GM19328 (cell line): ENCODE measurements around the gene RGMA.

ENCODE experiments used
- ATAC-seq: cut with Tn5 transposase; IDR thresholded peaks from one replicate; pipeline ENCODE4 v1.9.1; 2021; ENCODE audit warnings: mild to moderate bottlenecking, moderate library complexity; ENCODE audit not compliant: unreplicated experiment

RGMA gene, protein sequence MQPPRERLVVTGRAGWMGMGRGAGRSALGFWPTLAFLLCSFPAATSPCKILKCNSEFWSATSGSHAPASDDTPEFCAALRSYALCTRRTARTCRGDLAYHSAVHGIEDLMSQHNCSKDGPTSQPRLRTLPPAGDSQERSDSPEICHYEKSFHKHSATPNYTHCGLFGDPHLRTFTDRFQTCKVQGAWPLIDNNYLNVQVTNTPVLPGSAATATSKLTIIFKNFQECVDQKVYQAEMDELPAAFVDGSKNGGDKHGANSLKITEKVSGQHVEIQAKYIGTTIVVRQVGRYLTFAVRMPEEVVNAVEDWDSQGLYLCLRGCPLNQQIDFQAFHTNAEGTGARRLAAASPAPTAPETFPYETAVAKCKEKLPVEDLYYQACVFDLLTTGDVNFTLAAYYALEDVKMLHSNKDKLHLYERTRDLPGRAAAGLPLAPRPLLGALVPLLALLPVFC

DNA sequence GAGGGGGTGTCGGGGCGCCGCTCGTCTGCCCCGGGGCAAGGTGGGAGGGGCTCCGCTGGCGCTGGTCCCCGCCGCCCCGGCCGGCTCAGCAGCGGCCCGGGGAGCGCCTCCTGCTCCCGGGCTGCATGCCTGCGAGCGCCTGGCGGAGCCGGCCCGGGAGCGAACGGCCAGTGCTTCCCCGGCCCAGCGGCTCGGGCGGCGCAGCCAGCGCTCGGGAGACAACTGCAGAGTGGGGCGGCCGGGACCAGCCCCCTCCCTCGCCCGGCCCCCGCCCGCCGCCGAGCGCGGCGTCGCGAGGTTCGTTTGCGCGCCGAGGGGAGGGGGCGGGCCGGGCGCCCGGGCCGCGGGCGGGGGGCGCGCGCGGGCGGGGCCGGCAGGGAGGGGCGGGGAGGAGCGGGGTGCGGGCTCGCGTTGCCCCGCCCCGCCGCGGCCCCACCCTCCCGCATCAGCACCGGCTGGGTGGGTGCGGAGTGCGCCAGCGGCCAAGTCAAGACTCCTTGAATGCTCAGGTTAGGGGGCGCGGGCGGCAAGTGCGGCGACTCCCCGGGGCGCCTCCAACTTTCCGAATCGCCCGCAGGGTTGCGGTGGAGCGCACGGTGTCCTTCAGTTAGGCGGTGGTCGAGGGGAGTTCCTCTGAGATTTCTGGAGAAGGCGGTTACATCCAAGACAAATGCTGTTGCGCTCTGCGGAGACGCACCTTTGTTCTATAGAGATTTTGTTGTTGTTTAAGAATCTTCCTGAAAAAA, at the start of gene RGMA:
RGMA (minus strand) TSS at position 231 of the 746 bp plus-strand sequence. CDS start 279 bp downstream, outside the sequence.
- no peak for ATAC-seq

DNA sequence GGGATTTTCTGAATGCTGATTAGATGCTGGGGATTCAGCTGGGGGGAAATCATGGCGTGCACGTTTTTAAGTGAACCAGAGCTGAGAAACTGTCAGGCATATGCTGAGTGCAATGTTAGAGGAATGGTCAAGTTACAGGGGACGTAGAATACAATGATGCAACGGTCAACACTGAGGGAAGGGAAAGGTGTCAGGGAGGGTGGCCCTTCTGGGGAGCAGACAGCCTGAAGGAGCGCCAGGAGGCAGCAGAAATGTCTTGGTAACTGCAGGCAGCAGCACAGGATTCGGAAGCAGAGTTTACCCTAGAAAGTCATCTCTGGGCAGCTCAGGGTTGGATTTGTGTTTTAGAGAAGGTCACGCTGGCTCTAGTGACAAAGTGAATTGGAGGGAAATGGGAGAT, 47.6 kb upstream of the RGMA start:
- ATAC-seq: no peak

DNA sequence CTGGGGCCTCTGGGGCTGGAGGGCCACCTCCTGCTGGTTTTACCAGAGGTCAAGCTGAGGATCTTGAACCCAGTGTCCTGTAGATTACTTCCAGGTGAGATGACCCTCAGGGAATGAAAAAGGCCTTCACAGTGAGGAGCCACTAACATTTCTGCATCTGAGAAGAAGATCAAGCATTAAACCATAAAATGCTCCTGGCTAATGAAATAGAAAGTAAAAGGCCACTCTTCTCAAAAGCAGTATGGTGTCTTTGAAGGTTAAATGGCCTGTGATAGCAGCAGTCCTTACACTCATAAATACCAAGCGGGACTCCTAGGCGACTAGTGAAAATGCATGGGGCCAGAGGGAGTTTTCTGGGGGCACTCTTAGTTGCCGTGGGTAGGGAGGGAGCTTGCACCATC, 47.0 kb upstream of the RGMA start:
- ATAC-seq: no peak

DNA sequence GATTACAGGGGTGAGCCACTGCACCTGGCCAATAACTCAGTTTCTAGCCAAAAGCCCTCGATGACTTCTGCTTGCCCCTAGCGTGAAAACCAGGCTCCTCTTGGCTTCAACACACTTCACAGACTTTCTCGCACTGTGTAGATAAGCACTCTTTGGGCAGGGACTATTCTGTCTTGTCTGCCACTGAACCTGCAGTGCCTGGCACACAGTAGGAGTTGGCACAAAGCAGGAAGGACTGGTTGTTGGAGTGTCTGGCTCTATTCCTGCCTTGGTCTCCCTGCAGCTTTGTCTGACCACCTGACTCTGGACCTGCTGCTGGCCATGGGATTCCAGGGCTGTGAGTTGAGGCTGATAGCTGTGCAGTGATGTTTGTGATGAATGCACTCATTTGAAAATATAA, 46.4 kb upstream of the RGMA start:
- no peak for ATAC-seq

DNA sequence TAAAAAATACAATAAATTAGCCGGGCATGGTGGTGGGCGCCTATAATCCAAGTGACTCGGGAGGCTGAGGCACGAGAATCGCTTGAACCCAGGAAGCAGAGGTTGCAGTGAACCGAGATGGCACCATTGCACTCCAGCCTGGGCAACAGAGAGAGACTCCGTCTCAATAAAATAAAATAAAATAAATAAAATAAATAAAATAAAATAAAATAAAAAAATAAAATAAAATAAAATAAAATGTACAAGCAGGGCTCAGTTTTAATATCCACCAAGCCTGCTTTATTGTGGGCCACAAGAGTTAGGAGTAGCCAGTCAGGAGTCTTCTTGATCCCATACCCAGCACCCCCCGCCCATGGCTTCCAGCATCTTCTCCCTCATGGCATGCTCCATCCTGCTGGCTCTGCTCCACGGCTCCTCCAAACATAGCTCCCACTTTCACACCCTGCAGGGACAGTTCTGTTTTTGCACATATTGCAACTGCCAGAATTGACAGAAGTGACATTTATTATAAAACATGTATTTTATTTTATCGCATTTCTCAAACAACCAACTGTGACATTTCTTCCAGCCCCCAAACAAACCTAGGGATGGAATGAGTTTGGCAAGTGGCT, 42.6 kb upstream of the RGMA start:
- no peak for ATAC-seq

DNA sequence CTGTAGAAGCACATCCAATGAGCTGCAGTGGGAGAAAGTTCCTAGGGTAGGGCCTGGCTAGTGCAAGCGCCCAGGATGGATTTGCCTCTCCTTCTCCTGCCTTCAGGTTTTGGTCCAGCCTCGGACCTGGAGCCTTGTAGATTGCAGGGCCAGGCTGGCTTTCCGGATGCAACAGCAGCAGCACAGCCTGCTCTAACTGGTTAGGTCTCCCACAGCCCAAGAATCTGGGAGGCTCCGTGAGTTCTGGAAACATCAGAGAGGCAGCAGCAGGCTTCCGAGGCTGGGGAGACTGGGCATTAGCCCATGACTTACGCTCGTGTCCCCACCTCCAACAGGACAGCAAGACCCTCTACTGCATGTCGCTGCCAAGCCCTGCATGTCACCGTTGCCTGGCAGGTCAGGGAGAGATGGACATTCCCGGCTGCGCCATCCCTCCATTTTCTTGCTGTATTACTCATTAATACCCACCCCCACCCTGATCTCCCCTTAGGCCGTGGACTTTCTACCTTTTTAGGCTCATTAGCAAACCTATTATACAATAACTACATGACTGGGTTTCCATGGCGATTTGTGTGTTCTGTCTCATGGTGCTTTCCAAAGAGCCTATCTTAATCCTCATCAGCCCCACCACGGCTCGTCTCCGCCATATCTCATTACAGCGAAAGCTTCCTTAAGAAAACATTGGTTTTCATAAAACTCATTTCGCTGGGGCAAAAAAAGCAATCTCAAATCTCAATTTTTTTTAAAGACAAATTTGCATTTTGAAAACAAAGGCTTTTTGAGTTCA, 40.9 kb upstream of the RGMA start:
- no peak for ATAC-seq

DNA sequence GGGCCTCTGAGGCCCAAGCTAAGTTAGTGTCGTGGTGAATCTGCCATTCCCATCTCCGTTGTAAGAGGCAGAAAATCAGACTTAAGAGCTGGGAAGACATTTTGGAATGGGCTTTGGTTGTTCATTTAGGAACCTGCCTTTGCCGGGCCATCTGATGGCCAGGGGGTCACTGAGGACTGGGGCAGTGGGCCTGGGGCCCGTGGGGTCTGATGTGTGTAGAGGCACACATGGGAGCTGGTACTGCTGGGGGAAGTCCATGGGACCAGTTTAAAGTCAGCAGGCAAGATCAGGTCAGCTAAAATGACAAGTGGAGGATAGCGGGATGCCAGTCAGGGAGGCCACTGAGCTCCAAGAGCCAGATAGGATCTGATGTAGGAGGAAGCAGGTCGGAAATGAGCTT, 38.3 kb upstream of the RGMA start:
- ATAC-seq: no peak

DNA sequence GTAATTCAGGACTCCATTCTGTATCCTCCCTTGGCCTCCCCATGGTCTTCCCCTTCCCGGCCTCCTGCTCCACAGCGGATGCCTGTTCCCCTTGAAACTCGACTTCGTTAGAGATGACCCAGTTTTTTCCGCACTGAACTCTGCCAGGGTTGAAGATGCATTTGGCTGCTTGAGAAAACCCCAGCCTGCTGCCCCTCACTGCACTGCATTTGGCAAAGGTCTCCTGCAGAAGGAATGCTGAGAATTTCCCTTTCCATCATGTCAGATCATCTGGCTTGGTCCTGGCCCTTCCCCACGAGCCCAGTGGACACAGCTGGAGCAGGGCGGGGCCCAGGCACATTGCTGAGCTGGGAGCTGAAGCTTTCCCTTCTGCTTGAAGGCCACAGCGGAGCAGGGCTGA, 37.6 kb upstream of the RGMA start:
- ATAC-seq: no peak

DNA sequence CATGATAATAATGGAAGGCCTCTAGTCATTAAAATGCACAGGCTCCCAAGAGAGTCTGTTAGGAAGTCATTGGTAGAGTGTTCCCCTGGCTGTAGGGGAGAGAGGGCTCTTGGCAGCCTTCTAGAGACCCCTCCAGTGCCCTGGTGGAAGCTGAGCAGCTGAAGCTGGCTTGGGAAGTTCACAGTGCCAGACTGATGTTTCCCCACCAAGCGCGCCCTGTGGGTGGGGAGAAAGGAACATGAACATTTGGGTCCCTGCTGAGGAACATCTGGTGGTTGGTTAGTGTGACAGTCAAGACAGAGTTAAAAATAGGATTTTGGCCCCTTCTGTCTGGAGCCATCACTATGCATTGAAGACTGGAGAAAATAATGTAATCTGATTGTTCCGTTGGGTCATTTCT, 37.1 kb upstream of the RGMA start:
- no peak for ATAC-seq

DNA sequence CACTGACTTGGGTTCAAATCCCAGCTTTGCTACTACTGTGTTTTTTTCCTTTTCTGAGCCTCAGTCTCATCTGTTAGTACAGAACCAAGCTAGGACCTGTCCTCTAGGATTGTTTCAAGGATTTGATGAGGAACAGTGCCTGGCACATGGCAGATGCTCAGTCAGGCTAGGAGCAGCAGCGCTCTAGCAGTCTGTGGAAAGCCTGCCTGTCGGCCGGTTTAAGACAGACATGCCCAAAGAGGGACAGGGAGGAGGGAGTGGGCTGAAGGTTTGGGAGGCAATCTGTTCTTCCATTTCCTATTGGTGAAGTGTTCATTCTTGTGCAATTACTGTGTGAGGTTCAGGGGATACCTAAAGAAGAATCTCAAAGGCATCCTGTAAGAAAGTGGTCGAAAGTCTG, 35.1 kb upstream of the RGMA start:
- no peak for ATAC-seq

DNA sequence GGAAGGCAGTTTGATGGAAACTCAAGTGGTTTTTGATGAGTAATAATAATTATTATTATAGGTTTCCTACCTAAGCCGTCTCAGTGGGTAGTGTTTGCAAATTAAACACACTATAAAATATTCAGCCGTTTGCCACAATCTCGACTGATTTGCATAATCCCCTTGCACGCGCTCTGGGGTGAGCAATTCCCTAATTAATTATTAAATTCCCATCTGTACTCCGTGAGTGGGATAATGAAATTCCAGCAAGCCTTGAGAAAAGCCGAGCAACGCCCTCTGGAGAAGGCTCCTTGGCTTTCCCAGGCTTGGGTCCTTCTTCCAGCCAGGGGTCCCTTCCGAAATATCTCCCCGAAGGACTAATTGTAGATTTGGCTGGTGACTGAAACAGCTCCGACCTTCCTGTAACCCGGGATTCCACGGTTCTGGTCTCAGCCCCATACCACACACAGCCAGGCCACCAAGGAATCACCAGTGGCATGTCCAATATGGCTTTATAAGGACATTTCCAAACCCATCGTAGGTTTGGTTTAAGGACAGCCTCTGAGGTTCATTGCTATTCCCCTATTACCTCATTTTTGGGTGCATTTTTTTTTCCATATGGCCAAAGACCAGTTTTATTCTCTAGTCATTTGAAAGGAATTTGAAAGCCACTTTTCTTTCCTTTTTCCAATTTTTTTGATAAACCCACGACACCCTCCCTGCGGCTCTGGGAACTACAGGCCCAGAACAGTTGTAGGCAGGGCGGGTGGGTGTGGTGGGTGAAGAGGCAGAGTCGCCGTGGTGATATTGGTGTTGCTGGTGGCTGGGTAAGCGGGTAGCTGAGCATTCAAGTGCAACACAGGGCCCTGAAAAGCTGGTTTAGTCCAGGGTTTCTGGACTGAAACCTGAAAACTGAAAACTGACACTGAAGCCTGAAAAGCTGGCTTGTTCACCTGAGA, 33.2 kb upstream of the RGMA start:
- no peak for ATAC-seq

DNA sequence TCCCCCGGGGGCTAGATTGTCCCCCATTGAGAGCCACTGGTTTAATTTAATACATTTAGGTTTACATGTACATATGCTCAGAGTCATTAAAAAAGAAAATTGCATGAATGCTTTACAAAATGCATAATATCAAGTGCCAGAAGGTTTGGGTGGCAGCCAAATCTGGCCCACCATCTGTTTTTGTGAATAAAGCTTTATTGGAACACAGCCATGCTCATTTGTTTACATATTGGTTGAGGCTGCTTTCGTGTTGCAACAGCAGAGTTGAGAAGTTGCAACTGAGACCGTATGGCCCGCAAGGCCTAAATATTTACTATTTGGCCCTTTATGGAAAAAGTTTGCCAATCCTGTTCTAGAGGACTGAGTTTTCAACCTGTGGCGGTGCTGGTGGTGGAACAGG, 32.1 kb upstream of the RGMA start:
- ATAC-seq: no peak

DNA sequence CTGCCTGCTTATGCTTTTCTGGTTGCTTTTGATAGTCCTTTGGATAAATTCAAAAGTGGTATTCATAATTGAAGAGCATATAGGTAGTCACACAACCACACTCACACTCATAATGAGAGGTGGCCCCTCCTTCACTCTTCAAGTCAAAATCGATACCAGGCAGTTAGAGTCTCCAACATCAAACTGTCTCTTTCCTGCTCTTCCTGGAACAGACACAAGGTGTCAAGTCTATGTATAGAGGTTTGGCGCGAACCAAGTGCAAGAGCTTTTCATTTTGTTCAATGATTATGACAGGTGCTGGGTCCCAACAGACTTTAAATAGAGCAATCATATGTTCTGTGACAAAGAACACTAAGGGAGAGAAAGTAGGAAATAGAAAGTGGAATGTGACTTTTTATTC, 29.9 kb upstream of the RGMA start:
- ATAC-seq: no peak

DNA sequence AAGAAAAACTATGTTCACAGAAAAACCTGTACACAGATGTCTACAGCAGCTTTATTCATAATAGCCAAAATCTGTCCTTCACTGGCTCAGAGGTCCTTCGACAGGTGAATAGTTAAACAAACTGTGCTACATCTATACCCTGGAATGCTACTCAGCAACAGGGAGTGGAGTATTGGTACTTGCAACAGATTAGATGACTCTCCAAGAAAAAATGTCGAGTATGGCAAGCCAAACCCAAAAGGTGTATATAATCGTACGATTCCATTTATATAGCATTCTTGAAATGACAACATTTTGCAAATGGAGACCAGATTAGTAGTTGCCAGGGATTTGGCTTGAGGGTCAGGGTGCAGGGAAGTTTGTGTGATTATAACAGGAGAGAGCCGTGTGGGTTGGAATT, 22.4 kb upstream of the RGMA start:
- ATAC-seq: no peak

DNA sequence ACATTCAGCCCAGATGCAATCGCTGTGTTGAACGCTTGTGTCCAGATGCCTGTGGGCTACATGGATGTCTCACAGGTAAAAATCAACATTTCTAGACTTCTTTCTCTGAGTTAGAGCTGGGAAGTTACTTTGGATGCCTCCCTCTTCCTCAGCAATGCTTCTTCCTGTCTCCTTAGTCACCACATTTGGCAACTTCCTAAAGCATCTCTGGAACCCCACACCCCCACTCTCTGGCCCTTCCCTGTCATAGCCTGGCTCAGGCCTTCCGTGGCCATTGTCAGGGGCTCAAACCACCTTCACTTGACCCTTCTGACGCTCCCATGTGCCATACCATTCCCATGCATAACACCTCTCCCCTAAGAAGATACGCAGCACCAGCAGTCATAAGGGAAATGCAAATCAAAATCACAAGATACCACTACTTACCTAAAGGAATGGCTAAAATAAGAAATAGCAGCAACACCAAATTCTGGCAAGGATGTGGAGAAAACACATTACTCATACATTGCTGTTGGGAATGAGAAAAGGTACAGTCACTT, 21.6 kb upstream of the RGMA start:
- no peak for ATAC-seq

DNA sequence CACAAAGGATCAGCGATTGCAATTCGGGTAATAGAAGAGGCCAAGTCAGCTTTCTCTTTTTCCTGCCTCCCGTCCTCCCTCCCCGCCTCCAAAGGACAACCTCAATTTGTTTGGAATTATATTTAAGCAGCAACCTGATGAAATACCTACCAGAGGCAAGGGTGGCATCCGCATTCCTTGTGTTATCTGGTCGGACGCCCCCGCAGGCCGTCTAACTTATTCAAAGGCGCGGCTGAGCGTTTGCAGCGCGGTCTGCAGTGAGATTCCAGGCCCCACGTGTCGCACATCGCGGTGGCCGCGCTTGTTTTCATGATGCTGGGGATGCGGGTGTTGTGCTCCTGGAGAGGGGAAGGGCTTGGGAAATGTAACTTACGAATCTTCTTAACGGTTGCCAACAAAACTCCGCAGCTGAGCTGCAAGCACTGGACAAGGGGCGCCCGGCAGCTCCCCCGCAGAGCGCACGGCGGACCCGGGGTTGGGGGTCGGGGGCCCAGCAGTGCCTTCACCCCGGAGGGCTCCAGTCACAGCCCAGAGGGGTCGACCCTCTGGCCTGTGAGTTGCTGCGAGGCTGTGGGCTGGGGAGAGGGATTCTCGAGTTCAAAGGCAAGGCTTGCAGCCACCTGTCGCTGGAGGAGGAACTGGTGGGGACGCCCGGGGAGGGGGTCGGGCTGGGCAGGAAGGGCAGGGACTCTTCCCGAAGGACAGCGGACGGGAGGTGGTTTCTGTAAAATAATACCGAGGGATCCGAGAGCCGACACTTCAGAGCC, 20.5 kb upstream of the RGMA start:
- no peak for ATAC-seq

DNA sequence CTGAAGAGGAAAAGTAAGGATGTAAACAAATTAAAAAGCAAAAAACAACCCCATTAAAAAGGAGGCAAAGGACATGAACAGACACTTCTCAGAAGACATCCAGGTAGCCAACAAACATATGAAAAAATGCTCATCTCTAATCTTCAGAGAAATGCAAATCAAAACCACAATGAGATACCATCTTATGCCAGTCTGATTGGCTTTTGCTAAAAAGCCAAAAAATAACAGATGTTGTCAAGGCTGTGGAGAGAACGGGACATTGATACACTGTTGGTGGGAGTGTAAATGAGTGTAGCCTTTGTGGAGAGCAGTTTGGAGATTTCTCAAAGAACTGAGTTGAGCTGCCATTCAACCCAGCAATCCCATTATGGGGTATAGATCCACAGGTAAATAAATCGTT, 18.6 kb upstream of the RGMA start:
- no peak for ATAC-seq

DNA sequence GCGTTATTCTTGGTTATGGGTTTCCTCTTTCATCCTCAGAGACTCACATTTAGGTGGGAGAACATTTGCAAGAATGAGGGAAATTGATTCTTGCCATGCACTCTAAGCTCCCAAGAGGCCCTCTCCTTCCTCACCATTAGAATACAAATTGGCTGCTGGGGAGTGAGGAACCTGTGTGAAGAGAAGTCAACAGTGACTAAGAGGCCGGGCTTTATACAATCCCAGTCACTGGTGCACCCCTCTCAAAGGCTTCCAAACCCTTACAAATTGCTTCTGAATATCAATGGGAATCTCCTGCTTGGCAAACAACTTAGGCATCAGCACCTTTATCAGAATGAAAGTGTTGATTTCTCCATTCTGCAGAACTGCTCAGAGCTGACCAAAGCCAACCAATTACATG, 16.5 kb upstream of the RGMA start:
- no peak for ATAC-seq

DNA sequence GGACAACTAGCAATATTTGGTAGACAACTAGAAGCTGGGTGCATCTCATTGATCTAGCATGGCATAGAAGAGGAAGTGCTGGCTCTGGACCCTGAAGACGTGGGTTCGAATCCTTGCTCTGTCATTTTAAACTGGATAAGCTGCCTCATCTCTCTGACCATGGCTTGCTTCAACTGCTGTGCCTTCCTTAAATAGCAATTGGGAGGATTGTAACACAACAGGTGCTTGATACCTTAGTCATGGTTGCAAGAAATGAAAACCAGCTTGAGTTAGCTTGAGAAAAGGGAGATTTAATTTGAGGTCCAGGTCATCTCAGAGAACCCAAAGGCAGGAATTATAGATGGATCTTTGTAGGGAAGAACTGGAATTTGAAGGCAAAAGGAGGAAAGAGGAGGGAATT, 14.8 kb upstream of the RGMA start:
- ATAC-seq: no peak
